Frontal cortex (tissue), 4 donors: ENCODE measurements around the gene ZBTB8A. TPM values are rescaled to one million over a fixed set of nuclear protein-coding genes. Genes with fewer than 3 reads are reported as not detected.
"Not testable (repeated sequence)": the region's sequence is repeated elsewhere in the genome, so short reads cannot be mapped to it uniquely, and the experiment has no call there.

Source experiments
- DNase-seq, 2 donors: peaks; one replicate each; pipeline ENCODE4 v3.0.0; 2012; ENCODE audit warnings: low spot score in 2 of 2
- FAIRE-seq: peaks from 2 replicates; lab custom pipeline; 2012; peaks lifted over from hg19 to GRCh38; lab: Jason Lieb, UNC
- total RNA-seq: library from RNA; depleted of rRNA; stranded (reverse); fragments of >200 nt; gene quantifications from one replicate; pipeline ENCODE4 v1.2.3, GENCODE V29; 2014
- donor health status: control.
- donor health status: control.
- donor health status: control.

ZBTB8A gene
- total RNA-seq, 1 donor from 2014 or later, result 43.2 TPM

DNA sequence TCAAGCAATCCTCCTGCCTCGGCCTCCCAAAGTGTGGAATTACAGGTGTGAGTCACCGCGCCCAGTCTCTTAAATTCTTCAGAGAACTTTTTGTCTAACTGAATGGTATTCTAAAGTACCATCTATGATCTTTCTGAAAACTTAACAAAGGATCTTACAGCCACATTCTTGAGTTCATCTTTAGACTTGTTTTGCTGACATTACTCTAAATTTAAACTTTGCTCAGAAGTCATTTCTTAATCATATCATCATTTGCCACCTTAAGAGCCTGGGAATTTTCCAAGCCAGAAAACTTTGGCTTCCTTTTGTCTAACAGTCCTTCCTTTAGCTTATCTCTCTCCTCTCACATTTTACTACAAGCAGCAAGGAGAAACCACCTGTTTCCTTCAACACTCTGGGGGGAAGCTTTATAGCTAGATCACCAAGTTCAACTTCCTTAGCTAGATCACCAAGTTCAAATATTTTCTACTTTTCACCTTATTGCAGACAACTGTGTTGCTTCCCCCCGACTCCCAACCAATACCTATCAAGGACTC, 5.4 kb upstream of the ZBTB8A start:
- DNase-seq, result no peak
- FAIRE-seq, result no peak

DNA sequence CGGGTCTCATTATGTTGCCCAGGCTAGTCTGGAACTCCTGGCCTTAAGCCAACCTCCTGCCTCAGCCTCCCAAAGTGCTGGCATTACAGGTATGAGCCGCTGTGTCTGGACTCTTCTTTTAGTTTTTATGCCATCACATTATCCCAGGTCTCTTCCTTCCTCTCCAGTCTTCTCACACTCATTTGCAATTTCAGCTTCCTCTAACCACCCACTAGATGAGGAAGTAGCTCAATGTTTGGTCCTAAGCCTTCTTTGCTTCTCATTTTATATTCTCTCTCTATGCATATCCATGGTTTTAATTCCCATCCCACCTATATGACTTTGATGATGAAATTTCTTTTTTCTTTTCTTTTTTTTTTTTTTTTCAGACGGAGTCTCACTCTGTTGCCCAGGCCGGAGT, 3.1 kb upstream of the ZBTB8A start:
- no peak for DNase-seq
- no peak for FAIRE-seq

DNA sequence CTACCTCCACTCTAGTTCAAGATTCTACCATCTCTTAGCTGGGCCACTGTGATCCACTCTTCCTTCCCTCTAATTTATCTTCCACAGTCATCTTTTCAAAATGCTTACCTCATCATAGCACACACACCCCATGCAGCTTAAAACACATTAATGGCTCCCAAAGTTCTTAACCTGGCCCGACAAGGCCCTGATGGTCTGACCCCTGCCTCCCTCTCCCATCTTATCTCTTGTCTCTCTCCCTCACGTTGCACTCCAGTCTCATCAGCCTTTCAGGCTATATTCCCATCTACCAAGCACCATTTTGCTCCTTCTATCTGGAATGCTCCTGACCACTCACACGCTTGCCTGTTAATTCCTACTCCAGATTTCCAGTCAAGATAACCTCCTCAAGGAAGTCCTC, 2.5 kb upstream of the ZBTB8A start:
- DNase-seq (no peak), FAIRE-seq (no peak)

DNA sequence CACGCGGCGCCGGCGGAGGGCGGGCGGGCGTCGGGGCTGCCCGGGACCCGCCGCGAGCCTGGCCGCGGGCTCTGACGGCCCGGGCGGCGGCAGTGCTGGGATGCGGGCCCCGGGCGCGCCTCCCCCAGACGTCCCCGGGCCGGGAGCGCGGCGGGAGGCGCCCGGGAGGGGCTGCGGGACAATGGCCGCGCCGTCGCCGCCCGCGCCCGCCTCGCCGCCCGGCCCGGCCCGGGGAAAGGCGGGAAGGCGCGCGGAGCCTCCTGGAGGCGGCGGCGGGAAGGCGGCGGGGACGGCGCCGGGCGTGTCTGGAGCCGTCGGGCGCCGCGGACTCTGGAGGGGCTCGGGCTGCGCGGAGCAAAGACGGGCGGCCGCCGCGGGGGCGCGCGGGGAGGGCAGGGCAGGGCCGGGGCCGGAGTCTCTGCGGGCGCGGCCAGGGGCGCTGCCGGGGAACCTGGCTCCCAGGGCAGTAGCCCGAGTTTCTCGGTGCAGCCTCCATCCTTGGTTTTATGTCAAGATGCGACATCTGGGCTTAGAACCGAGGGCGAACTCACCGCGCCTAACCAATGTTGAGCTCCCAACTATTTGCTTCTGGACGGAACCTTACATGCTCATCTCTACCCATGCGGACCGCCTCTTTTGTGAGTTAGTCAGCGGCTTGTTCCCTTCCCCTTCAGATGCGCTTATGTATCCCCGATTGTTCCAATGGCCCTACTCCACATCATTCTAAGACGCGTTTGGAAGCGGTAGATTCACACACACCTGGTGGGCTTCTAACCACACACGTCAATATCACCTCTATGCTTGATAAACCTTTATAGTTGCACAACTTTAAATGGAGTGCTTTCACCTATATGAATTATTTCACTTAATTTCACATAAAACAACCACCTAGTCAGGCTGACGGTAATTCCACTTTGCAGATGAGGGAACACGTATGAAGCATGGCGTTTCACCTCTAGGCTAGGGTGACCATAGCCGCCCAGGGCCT, 651 bp downstream of the ZBTB8A start:
- DNase-seq, result peak; percentile 58 to 66
- FAIRE-seq, result no peak

DNA sequence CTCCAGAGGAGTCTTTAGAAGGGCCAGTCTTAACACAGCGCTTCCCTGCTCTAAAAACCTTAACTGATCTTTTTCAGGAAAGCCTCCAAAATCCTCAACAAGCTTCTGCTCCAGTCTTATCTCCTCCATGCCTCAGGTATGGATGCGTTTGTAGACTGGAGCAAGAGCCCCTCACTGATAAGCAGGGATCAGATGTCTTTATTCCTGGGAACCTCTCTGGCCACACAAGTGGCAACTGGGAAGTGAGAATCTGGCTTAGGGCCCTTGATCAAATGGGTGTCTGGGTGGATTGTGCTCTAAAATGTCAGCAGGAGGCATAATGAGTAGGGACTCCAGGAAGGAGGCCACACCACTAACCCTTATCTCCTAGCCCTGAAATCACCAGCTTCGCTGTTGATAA, 1.4 kb downstream of the ZBTB8A start:
- FAIRE-seq, result no peak
- no peak for DNase-seq

DNA sequence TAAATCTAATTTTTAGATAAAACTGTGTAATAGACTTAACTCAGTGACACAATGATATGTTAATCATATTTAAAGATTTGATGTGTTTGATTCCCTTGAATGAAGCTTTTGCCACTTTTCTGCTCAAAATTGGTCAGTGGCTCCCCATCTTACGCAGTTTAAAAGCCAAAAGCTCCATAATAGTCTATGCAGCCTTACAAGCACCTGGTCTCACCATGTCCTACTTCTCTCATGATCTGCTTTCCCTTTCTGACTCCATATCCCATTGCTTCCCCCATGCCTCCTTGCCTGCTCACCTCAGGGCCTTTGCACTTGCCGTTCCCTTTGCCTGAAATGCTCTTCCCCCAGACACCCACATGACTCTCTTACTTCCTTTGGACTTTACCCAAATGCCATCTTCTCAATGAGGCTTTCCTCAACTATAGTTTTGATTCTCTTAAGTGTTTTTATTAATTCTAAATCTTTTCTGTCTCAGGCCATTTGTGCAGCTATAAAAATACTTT, 1.9 kb downstream of the ZBTB8A start:
- DNase-seq, result no peak
- FAIRE-seq, result no peak

DNA sequence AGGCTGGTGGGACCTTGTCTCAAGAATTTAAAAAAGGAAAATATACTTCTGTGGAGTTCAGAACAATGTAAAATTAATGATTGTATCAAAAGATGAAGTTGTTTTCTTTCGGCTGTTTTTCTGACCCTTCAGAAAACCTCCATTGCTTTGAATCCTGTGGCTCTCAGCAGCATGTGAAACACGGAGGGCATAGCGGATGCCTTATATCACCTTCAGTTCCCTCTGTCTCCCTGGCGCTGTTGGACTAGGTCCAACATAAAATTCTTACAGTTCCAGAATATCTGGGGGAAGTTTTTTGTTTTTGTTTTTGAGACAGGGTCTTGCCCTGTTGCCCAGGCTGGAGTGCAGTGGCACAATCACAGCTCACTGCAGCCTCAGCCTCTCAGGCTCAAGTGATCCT, 7.4 kb downstream of the ZBTB8A start:
- FAIRE-seq (no peak), DNase-seq (no peak)

DNA sequence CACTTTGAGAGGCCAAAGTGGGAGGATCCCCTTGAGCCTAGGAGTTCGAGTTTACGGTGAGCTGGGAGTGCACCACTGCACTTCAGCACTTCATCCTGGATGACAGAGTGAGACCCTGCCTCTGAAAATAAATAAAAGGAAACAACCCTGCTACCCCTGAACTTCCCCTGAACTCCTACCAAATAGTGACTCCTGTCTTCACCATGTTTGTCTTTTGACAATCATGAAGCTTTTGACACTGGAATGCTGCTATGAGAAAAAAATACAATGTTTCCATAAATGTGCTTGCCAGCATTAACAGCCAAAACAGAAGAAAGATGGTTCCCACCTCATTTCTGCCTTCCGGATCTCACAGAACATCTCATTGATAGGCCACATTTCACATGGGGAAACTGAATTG, 10.4 kb downstream of the ZBTB8A start:
- DNase-seq (no peak), FAIRE-seq (no peak)

DNA sequence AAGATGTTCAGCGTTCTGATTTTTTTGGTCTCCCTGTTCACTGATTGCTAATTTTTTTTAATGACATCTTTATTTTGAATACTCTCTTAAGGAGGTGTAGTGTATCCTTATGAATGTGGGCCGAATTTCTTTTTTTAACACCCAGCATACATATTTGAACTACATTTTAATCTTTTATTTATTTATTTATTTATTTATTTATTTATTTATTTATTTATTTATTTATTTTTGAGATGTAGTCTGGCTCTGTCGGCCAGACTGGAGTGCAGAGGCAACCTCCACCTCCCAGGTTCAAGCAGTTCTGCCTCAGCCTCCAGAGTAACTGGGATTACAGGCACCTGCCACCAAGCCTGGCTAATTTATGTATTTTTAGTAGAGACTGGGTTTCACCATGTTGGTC, 15.1 kb downstream of the ZBTB8A start:
- FAIRE-seq, result no peak
- DNase-seq, result no peak

DNA sequence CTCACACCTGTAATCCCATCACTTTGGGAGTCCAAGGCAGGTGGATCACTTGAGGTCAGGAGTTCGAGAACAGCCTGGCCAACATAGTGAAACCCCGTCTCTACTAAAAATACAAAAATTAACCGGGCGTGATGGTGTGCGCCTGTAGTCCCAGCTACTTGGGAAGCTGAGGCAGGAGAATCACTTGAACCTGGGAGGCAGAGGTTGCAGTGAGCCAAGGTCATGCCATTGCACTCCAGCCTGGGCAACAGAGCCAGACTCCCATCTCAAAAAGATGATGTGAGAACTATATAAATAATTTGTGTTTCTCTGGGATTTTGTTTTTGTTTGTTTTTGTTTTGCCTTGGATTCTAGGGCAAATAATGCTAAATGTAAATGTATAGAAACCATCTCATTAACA, 17.8 kb downstream of the ZBTB8A start:
- FAIRE-seq, DNase-seq: not testable (repeated sequence)

DNA sequence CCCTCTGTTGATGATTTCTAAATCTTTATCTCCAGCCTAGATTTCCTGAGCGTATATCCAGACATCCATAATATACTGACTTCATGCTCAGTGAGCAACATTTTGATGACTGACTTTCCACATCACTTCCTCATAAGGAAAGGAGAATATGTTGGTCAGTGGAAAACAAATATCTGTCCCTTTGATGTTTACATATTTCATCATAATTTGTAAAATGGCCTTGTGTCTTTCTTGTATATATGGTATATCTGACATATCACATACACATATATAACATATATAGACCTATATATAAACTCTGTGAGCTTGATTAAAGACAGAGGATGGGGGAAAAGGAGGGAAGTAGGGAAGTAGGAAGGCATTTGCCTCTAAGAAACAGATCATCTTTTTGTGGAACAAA, 18.6 kb downstream of the ZBTB8A start:
- no peak for FAIRE-seq

DNA sequence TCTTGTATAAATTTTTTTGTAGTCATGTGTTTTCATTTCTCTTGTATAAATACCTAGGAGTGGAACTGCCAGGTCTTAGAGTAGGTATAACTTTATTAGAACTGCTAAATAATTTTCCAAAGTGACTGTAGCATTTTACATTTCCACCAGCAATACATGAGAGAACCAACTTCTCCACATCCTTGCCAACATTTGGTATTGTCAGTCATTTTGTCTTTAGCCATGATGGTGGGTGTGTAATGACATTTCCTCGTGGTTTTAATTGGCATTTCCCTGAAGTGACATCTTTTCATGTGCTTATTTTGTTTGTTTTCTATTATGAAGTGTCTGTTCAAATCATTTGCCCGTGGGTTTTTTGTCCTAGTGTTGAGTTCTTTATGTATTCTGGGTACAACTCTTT, 29.7 kb downstream of the ZBTB8A start:
- DNase-seq, result no peak
- no peak for FAIRE-seq

More for the DNA sequence above, 18.6 kb downstream of the ZBTB8A start:
- no peak for DNase-seq

DNA sequence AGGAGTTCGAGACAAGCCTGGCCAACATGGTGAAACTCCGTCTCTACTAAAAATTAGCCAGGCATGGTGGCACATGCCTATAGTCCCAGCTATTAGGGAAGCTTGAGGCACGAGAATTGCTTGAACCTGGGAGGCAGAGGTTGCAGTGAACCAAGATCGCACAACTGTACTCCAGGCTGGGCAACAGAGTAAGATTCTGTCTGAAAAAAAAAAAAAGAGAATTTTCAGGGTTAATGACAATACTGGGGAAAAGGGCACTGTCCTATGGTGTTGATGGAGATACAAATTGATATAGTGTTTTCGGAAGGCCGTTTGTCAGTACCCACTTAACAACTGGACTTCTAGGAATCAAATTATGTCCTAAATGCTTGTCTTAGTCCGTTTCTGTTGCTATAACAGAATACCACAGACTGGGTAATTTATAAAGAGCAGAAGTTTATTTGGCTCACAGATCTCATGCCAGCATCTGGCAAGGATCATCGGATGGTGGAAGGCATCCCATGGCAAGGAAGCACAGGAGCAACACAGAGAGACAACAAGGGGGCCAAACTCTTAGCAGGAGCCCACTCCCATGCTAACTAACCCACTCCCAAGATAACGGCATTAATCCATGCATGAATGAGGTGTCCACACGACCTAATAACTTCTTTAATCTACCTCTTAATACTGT, 41.3 kb downstream of the ZBTB8A start:
- DNase-seq, result no peak

DNA sequence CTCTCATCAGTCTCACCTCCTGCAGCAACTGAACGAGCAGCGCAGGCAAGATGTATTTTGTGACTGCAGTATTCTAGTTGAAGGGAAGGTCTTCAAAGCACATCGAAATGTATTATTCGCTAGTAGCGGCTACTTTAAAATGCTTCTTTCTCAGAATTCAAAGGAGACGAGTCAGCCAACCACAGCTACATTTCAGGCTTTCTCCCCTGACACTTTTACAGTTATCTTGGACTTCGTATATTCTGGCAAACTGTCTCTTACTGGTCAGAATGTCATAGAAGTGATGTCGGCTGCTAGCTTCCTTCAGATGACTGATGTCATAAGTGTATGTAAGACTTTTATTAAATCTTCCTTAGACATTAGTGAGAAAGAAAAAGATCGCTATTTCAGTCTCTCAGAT, 53.7 kb downstream of the ZBTB8A start:
- DNase-seq (no peak), FAIRE-seq (no peak)

More for the DNA sequence above, 41.3 kb downstream of the ZBTB8A start:
- no peak for FAIRE-seq

DNA sequence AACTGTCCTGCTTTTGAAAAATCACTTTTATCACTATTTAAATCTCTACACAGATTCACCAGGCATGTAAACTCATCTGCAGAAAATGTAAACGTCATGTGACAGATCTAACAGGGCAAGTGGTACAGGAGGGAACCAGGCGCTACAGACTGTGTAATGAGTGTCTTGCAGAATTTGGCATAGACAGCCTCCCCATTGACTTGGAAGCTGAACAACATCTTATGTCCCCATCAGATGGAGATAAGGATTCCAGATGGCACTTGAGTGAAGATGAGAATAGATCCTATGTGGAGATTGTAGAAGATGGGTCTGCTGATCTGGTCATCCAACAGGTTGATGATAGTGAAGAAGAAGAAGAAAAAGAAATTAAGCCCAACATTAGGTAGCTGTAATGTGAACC, 60.8 kb downstream of the ZBTB8A start:
- DNase-seq (no peak), FAIRE-seq (no peak)

DNA sequence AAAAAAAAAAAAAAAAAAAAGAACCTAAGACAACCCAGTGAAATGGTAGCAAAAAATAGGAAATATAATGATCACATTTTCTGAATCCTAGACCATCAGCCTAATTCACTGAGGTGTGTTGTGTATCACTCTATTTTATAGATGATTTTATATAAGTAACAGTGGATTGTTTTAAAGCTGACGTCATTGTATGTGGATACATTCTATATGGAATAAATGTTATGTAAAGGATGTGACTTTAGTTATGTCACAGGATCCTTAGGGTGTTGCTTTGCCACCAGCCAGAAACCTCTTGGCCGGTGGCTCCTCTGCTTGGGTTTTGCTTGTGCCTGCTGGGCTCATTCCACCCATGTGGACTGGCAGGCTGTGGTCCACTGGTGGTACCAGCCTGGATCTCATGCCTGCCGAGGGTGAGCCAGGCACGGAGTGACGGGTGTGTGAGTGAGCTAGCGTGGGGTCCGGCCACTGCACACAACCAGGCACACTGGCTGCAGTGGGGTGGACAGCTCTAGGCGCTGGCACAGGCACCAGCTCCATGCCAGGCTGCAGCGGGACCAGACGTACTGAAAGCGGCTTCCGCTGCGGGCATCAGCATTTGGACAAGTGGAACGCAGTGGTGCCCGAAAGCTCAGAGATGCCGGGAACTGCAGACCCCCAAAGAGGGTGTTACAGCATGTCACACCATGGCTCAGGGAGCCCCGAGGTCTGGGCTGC, 66.6 kb downstream of the ZBTB8A start:
- no peak for FAIRE-seq
- DNase-seq, result no peak

DNA sequence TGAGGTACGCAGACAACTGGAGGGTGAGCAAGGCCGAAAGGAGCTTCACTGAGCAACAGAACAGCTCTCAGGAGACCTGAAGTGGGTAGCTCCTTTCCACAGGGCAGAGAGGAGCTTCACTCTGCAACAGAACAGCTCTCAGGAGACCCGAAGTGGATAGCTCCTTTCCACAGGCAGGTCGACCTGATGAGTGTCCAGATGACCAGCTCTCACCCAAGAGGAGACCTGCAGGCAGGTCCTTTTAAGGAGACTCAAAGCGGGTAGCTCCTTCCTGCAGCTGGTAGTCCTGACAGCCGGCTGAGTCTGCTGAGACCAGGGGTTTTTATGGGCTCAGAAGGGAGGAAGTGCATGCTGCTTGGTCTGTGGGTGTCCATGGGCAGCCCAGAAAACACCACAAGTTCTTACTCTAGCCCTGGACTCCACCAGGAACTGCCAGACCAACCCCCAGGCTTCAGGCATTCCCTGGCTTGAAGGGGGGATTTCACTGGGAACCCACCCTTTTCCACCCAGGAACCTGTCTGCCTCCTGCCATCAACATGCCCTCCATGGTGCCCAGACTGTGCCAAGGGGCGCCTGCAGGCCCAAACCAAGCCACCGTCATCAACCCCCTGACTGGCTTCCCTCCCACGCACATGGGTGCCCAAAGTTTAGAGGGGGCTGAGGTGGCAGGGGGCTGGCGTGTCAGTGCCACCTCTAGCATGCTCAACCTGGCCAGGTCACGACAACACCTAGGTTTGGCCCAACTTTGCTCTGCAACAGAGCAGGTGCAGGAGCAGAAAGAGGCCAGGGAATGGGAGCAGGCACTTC, 67.5 kb downstream of the ZBTB8A start:
- no peak for FAIRE-seq

DNA sequence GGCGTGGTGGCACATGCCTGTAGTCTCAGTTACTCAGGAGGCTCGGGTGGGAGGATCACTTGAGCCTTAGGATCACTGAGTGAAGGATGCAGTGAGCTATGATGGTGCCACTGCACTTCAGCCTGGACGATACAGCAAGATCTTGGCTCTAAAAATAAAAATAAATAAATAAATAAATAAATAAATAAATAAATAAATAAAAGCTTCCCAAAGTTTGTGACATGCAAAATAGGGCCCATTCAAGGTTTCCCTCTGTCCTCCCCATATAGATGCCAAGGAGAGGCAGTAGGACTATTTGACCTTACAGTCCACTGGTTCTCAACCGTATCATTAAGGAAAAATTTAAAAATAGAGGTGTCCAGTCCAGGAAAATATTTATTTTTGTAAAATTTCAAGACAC, 70.0 kb downstream of the ZBTB8A start:
- FAIRE-seq, result no peak

More for the DNA sequence above, 67.5 kb downstream of the ZBTB8A start:
- no peak for DNase-seq

DNA sequence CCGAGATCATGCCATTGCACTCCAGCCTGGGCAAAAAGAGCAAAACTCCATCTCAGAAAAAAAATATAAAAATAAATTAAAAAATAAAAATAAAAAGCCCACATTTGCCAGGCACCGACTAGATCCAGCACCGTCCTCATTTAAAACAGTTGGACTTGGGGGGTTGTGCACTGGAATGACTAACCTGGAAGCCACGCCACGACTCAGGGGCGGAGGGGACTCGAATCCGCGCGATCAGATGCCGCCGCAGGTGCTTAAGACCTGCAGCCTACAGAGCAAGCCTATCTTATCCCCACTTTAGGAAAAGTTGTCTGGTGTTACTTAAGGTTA, 72.6 kb downstream of the ZBTB8A start:
- no peak for DNase-seq
- no peak for FAIRE-seq

More for the DNA sequence above, 70.0 kb downstream of the ZBTB8A start:
- no peak for DNase-seq
